GM23338 (cell line): ENCODE measurements around the gene KAZN. TPM values are rescaled to one million over a fixed set of nuclear protein-coding genes. Genes with fewer than 3 reads are reported as not detected.

Source experiments
- ATAC-seq: fragments of 200-7000 bp; cut with Tn5 transposase; 3 replicates; pipeline ENCODE4 v1.9.1; 2020
- DNase-seq: peaks from one replicate; pipeline ENCODE4 v3.0.0-alpha.2; 2015; ENCODE audit warnings: low spot score
- H2AFZ ChIP-seq: fragments of 200-600 bp; sonication (generic); 2 replicates; pipeline ENCODE4 v1.8.0; 2016; ENCODE audit warnings: antibody characterized with exemption, mild to moderate bottlenecking, moderate library complexity
- H3F3A ChIP-seq: fragments of 200-600 bp; sonication (generic); replicated peaks from 2 replicates; pipeline ENCODE4 v1.8.0; 2017; ENCODE audit warnings: antibody characterized with exemption, mixed run types, low read depth
- H3K27ac ChIP-seq: fragments of 200-600 bp; sonication (generic); 2 replicates; pipeline ENCODE4 v1.6.1; 2016; ENCODE audit warnings: low read depth
- H3K27me3 ChIP-seq: fragments of 200-600 bp; sonication (generic); 2 replicates; pipeline ENCODE4 v1.8.0; 2016; ENCODE audit warnings: mild to moderate bottlenecking, mixed run types, moderate library complexity; ENCODE audit not compliant: insufficient read depth
- H3K36me3 ChIP-seq: fragments of 200-600 bp; sonication (generic); 2 replicates; pipeline ENCODE4 v1.8.0; 2016; ENCODE audit warnings: mild to moderate bottlenecking; ENCODE audit not compliant: insufficient read depth
- H3K4me1 ChIP-seq: fragments of 200-600 bp; sonication (generic); 2 replicates; pipeline ENCODE4 v1.8.0; 2016; ENCODE audit warnings: mild to moderate bottlenecking, moderate library complexity; ENCODE audit not compliant: insufficient read depth
- H3K4me2 ChIP-seq: fragments of 200-600 bp; sonication (generic); 2 replicates; pipeline ENCODE4 v1.7.1; 2017; ENCODE audit warnings: mixed run types
- H3K4me3 ChIP-seq: fragments of 200-600 bp; sonication (generic); 2 replicates; pipeline ENCODE4 v1.6.1; 2016; ENCODE audit warnings: mixed run types
- H3K79me2 ChIP-seq: fragments of 200-600 bp; sonication (generic); replicated peaks from 2 replicates; pipeline ENCODE4 v1.8.0; 2017; ENCODE audit warnings: mild to moderate bottlenecking; ENCODE audit not compliant: insufficient read depth
- H3K9me2 ChIP-seq: fragments of 200-600 bp; sonication (generic); 2 replicates; pipeline ENCODE4 v1.8.0; 2017; ENCODE audit not compliant: insufficient read depth
- H4K20me1 ChIP-seq: fragments of 200-600 bp; sonication (generic); replicated peaks from 2 replicates; pipeline ENCODE4 v1.8.0; 2017; ENCODE audit warnings: mild to moderate bottlenecking; ENCODE audit not compliant: insufficient read depth
- H3K27ac Mint-ChIP-seq: 2 replicates; pipeline ENCODE4 v1.8.0; 2020; ENCODE audit warnings: inconsistent platforms, mild to moderate bottlenecking, moderate library complexity, mixed read lengths
- H3K27me3 Mint-ChIP-seq: 3 replicates; pipeline ENCODE4 v1.8.0; 2022; ENCODE audit warnings: low read depth, mild to moderate bottlenecking, moderate library complexity, mixed read lengths, inconsistent platforms; ENCODE audit not compliant: insufficient read depth, poor library complexity
- H3K36me3 Mint-ChIP-seq: 3 replicates; pipeline ENCODE4 v1.8.0; 2021; ENCODE audit warnings: low read depth, mild to moderate bottlenecking, inconsistent platforms, moderate library complexity, mixed read lengths
- H3K4me1 Mint-ChIP-seq: 3 replicates; pipeline ENCODE4 v1.8.0; 2020; ENCODE audit warnings: mild to moderate bottlenecking, inconsistent platforms, mixed read lengths
- H3K4me3 Mint-ChIP-seq: 3 replicates; pipeline ENCODE4 v1.8.0; 2021; ENCODE audit warnings: moderate library complexity, mild to moderate bottlenecking, inconsistent platforms, mixed read lengths
- H3K9me3 Mint-ChIP-seq: 3 replicates; pipeline ENCODE4 v1.8.0; 2020; ENCODE audit warnings: moderate library complexity, mild to moderate bottlenecking, inconsistent platforms, mixed read lengths
- CREB1 ChIP-seq: fragments of 250-450 bp; sonication (Bioruptor Pico); IDR thresholded peaks from 2 replicates; pipeline ENCODE4 v1.5.0; 2020; ENCODE audit warnings: low read depth, mild to moderate bottlenecking, moderate library complexity
- EZH2 ChIP-seq: fragments of 200-600 bp; sonication (generic); IDR thresholded peaks from one replicate; pipeline ENCODE4 v1.8.0; 2017; ENCODE audit warnings: antibody characterized with exemption, mild to moderate bottlenecking, low read depth; ENCODE audit not compliant: unreplicated experiment
- EZH2phosphoT487 ChIP-seq: fragments of 200-600 bp; sonication (generic); IDR thresholded peaks from one replicate; pipeline ENCODE4 v1.8.1; 2018; ENCODE audit warnings: antibody characterized with exemption; ENCODE audit not compliant: unreplicated experiment
- JUNB ChIP-seq: IDR thresholded peaks from one replicate; pipeline ENCODE4 v1.6.1; 2016; ENCODE audit warnings: antibody characterized with exemption; ENCODE audit not compliant: unreplicated experiment
- NANOG ChIP-seq: IDR thresholded peaks from 2 replicates; pipeline ENCODE4 v1.6.1; 2016; ENCODE audit warnings: antibody characterized with exemption, borderline replicate concordance
- ZNF114 ChIP-seq: fragments of 250-450 bp; sonication (Bioruptor Pico); IDR thresholded peaks from 2 replicates; pipeline ENCODE4 v1.5.0; 2020; ENCODE audit warnings: mild to moderate bottlenecking, moderate library complexity
- ZNF331 ChIP-seq: fragments of 250-450 bp; sonication (Bioruptor Pico); IDR thresholded peaks from 2 replicates; pipeline ENCODE4 v1.5.0; 2020; ENCODE audit warnings: low read depth, mild to moderate bottlenecking, moderate library complexity
- polyA plus RNA-seq: library from polyadenylated mRNA; unstranded; fragments of >200 nt; fragmentation: Nextera tagmentation; extraction: Ambion mirVana; gene quantifications from 2 replicates; pipeline ENCODE4 v1.2.1, GENCODE V29; 2016
- total RNA-seq: library from RNA; depleted of rRNA; stranded (reverse); fragments of >200 nt; shearing (Covaris generic); gene quantifications from 2 replicates; pipeline ENCODE4 v1.2.3, GENCODE V29; 2014
- TF ChIP-seq, protein P1 (sequence below), 2 experiments: fragments of 200-600 bp in 1 of 2; sonication (generic) in 1 of 2; conservative IDR thresholded peaks; 2 replicates each; pipeline versions ENCODE4 v1.5.1 to v1.6.1; 2016 to 2017; ENCODE audit warnings: antibody characterized with exemption in 2 of 2, low read depth in 2 of 2, mild to moderate bottlenecking in 2 of 2, moderate library complexity in 1 of 2
- TF ChIP-seq, protein P2 (sequence below): IDR thresholded peaks from 2 replicates; pipeline ENCODE4 v1.6.1; 2016; ENCODE audit warnings: antibody characterized with exemption
- TF ChIP-seq, protein P3 (sequence below): fragments of 250-450 bp; sonication (Bioruptor Pico); IDR thresholded peaks from 2 replicates; pipeline ENCODE4 v1.5.0; 2020; ENCODE audit warnings: mild to moderate bottlenecking, moderate library complexity

Gene KAZN
- total and polyA plus RNA-seq, 2 experiments from 2014 or later, result 9.9 to 15.0 TPM

DNA sequence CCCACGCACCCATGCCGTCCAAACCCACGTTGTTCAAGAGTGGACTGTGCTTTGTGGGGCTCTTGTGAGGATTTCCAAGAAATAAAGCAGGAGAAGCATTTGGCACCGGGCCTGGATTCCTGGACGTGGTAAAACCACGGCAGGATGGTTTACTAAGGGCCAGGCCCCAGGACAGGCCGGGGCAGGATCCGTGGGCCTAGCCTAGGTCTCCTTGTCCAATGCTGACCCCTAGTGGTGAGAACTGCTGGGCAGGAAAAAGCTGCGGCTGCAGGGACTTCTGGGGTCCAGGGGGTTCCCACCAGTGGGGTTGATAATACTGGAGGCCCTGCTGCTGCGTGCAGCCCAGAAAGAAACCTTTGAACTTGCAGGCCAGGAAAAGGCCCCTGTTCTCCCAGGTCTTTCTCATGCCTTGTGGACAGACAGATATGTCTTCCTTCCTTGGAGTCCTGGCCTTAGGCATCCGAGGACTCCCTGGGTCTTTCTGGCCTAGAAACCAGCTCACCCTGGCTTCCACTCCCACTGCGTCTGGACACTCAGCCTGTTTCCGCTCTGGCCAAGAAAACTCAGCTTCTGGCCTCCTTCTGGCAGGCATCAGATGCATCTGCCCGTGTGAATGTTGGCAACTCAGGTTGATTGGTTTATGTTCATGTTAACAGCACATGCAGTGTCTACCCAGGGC, 448.1 kb downstream of the KAZN start:
- no peaks in the 10 kb centered on the region for H3K36me3 ChIP-seq
- peaks cover 7% of the 10 kb centered on the region for H3K27me3 Mint-ChIP-seq
- no peaks in the 10 kb centered on the region for H4K20me1 ChIP-seq
- TF ChIP-seq, protein P1, sequence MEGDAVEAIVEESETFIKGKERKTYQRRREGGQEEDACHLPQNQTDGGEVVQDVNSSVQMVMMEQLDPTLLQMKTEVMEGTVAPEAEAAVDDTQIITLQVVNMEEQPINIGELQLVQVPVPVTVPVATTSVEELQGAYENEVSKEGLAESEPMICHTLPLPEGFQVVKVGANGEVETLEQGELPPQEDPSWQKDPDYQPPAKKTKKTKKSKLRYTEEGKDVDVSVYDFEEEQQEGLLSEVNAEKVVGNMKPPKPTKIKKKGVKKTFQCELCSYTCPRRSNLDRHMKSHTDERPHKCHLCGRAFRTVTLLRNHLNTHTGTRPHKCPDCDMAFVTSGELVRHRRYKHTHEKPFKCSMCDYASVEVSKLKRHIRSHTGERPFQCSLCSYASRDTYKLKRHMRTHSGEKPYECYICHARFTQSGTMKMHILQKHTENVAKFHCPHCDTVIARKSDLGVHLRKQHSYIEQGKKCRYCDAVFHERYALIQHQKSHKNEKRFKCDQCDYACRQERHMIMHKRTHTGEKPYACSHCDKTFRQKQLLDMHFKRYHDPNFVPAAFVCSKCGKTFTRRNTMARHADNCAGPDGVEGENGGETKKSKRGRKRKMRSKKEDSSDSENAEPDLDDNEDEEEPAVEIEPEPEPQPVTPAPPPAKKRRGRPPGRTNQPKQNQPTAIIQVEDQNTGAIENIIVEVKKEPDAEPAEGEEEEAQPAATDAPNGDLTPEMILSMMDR (conservative IDR thresholded peaks at IDR 0.05; ENCODE audit: low read depth in 2 of 2), result peak; percentile 84 to 95
- no peak for TF ChIP-seq JUNB
- ATAC-seq, result peak; percentile 95
- H3K79me2 ChIP-seq, result no peaks in the 10 kb centered on the region
- H3K4me1 Mint-ChIP-seq, result no peaks in the 10 kb centered on the region
- no peaks in the 10 kb centered on the region for H3K9me3 Mint-ChIP-seq
- 0 out of 2 replicates have a peak overlapping the region, but pooled peaks have one; percentile 70 for H3K27ac Mint-ChIP-seq
- no peaks in the 10 kb centered on the region for H3K9me2 ChIP-seq
- no peaks in the 10 kb centered on the region for H3F3A ChIP-seq
- peak; percentile 93 for DNase-seq
- no peak overlapping the region for H2AFZ ChIP-seq
- no peak overlapping the region for H3K4me2 ChIP-seq
- no peak overlapping the region for H3K27ac ChIP-seq
- H3K4me3 Mint-ChIP-seq, result no peak overlapping the region
- no peak overlapping the region for H3K4me3 ChIP-seq
- no peaks in the 10 kb centered on the region for H3K4me1 ChIP-seq
- no peaks in the 10 kb centered on the region for H3K27me3 ChIP-seq
- H3K36me3 Mint-ChIP-seq, result no peaks in the 10 kb centered on the region

DNA sequence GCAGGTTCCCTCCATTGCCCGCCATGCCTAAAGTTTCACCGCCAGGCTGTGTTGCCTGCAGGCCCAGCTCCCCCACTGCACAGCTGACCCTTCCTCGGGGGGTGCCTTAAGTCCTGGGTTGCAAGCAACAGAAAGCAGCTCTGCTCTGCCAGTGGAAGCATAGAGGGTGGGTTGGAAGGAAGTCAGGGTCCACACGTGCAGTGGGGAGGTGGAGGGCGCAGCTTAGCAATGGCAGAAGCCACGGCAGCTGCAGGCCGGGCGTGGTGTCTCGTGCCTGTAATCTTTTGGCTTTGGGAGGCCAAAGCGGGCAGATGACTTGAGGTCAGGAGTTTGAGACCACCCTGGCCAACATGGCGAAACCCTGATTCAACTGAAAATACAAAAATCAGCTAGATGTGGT, 448.8 kb downstream of the KAZN start:
- no peak overlapping the region for H3K4me2 ChIP-seq
- no peaks in the 10 kb centered on the region for H3K27me3 ChIP-seq
- DNase-seq (no peak), ATAC-seq (no peak)
- no peak overlapping the region for H3K27ac ChIP-seq
- Mint-ChIP-seq H3K36me3 (no peaks in the 10 kb centered on the region), H3K9me3 (no peaks in the 10 kb centered on the region), H3K4me3 (no peak overlapping the region), H3K27me3 (peaks cover 5% of the 10 kb centered on the region), H3K4me1 (no peaks in the 10 kb centered on the region), H3K27ac (no peak overlapping the region)
- H3F3A ChIP-seq, result no peaks in the 10 kb centered on the region
- H4K20me1 ChIP-seq, result no peaks in the 10 kb centered on the region
- H3K36me3 ChIP-seq, result no peaks in the 10 kb centered on the region
- no peaks in the 10 kb centered on the region for H3K9me2 ChIP-seq
- H3K79me2 ChIP-seq, result no peaks in the 10 kb centered on the region
- H3K4me3 ChIP-seq, result no peak overlapping the region
- no peaks in the 10 kb centered on the region for H3K4me1 ChIP-seq
- no peak overlapping the region for H2AFZ ChIP-seq
- TF ChIP-seq, protein P2, sequence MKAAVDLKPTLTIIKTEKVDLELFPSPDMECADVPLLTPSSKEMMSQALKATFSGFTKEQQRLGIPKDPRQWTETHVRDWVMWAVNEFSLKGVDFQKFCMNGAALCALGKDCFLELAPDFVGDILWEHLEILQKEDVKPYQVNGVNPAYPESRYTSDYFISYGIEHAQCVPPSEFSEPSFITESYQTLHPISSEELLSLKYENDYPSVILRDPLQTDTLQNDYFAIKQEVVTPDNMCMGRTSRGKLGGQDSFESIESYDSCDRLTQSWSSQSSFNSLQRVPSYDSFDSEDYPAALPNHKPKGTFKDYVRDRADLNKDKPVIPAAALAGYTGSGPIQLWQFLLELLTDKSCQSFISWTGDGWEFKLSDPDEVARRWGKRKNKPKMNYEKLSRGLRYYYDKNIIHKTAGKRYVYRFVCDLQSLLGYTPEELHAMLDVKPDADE, result no peak
- TF ChIP-seq EZH2 (no peak), NANOG (no peak), CREB1 (CRISPR knock-in tag) (no peak), ZNF331 (CRISPR knock-in tag) (no peak), EZH2phosphoT487 (no peak), ZNF114 (CRISPR knock-in tag) (no peak)
- TF ChIP-seq, protein P1 (conservative IDR thresholded peaks at IDR 0.05; ENCODE audit: low read depth in 2 of 2), result no peak
- TF ChIP-seq, protein P3, sequence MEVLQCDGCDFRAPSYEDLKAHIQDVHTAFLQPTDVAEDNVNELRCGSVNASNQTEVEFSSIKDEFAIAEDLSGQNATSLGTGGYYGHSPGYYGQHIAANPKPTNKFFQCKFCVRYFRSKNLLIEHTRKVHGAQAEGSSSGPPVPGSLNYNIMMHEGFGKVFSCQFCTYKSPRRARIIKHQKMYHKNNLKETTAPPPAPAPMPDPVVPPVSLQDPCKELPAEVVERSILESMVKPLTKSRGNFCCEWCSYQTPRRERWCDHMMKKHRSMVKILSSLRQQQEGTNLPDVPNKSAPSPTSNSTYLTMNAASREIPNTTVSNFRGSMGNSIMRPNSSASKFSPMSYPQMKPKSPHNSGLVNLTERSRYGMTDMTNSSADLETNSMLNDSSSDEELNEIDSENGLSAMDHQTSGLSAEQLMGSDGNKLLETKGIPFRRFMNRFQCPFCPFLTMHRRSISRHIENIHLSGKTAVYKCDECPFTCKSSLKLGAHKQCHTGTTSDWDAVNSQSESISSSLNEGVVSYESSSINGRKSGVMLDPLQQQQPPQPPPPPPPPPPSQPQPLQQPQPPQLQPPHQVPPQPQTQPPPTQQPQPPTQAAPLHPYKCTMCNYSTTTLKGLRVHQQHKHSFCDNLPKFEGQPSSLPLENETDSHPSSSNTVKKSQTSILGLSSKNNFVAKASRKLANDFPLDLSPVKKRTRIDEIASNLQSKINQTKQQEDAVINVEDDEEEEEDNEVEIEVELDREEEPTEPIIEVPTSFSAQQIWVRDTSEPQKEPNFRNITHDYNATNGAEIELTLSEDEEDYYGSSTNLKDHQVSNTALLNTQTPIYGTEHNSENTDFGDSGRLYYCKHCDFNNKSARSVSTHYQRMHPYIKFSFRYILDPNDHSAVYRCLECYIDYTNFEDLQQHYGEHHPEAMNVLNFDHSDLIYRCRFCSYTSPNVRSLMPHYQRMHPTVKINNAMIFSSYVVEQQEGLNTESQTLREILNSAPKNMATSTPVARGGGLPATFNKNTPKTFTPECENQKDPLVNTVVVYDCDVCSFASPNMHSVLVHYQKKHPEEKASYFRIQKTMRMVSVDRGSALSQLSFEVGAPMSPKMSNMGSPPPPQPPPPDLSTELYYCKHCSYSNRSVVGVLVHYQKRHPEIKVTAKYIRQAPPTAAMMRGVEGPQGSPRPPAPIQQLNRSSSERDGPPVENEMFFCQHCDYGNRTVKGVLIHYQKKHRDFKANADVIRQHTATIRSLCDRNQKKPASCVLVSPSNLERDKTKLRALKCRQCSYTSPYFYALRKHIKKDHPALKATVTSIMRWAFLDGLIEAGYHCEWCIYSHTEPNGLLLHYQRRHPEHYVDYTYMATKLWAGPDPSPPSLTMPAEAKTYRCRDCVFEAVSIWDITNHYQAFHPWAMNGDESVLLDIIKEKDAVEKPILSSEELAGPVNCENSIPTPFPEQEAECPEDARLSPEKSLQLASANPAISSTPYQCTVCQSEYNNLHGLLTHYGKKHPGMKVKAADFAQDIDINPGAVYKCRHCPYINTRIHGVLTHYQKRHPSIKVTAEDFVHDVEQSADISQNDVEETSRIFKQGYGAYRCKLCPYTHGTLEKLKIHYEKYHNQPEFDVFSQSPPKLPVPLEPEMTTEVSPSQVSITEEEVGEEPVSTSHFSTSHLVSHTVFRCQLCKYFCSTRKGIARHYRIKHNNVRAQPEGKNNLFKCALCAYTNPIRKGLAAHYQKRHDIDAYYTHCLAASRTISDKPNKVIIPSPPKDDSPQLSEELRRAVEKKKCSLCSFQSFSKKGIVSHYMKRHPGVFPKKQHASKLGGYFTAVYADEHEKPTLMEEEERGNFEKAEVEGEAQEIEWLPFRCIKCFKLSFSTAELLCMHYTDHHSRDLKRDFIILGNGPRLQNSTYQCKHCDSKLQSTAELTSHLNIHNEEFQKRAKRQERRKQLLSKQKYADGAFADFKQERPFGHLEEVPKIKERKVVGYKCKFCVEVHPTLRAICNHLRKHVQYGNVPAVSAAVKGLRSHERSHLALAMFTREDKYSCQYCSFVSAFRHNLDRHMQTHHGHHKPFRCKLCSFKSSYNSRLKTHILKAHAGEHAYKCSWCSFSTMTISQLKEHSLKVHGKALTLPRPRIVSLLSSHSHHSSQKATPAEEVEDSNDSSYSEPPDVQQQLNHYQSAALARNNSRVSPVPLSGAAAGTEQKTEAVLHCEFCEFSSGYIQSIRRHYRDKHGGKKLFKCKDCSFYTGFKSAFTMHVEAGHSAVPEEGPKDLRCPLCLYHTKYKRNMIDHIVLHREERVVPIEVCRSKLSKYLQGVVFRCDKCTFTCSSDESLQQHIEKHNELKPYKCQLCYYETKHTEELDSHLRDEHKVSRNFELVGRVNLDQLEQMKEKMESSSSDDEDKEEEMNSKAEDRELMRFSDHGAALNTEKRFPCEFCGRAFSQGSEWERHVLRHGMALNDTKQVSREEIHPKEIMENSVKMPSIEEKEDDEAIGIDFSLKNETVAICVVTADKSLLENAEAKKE, result no peak
